SIG-M5 treated with dmso at 0.1 percent for 504 hours (cell line): ENCODE results near the gene AGPAT3.
"Not testable (repeated sequence)": the region's sequence is repeated elsewhere in the genome, so short reads cannot be mapped to it uniquely, and the experiment has no call there.

Source experiments
- DNase-seq: peaks from one replicate; lab custom pipeline; 2025; ENCODE audit not compliant: unreplicated experiment; lab: John Stamatoyannopoulos, UW

AGPAT3 gene, protein sequence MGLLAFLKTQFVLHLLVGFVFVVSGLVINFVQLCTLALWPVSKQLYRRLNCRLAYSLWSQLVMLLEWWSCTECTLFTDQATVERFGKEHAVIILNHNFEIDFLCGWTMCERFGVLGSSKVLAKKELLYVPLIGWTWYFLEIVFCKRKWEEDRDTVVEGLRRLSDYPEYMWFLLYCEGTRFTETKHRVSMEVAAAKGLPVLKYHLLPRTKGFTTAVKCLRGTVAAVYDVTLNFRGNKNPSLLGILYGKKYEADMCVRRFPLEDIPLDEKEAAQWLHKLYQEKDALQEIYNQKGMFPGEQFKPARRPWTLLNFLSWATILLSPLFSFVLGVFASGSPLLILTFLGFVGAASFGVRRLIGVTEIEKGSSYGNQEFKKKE

DNA sequence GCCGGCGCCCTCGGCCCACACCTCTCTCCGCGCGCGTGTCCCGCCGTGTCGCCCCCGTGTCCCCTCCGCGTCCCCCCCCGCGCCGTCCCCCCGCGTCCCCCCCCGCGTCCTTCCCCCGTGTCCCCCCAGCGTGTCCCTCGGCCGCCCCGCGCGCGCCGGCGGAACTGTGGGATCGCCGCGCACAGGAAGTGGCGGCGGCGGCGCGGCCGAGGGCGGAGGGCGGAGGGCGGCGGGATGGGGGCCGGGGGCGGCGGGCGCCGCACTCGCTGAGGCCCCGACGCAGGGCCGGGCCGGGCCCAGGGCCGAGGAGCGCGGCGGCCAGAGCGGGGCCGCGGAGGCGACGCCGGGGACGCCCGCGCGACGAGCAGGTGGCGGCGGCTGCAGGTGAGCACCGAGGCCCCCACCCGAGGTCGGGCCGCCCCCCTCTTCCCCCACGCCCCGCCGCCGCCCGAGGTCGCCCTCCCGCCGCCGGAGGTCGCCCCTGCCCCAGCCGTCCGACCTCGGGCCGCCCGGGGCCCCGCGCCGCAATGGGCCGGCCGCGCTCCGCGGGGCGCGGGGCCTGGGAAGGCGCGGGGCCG lies at the start of gene AGPAT3:
Gene AGPAT3, plus strand, starts transcription at position 262 of the 578 bp plus-strand sequence. CDS start 94,459 bp downstream, outside the sequence.
- DNase-seq = peak; percentile 9

DNA sequence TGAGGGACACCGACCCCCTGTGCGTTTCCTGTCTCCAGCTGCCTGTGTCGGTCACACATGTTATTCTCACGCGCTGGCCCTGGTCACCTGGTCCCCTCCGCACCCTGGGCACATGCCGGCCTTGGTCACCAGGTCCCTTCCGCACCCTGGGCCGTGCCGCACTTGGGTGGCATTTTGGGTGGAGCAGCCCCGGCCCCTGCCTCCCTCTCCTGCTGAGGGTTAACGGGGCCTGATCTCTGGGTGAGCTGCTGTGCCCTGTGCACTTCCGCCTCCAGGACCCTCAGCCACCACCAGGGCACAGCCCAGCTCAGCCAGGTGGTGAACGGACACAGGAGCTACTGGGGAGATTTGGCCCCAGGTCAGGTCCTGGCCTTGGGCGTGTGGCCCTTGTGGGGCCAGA lies 49.0 kb upstream of the AGPAT3 start:
- DNase-seq = no peak

DNA sequence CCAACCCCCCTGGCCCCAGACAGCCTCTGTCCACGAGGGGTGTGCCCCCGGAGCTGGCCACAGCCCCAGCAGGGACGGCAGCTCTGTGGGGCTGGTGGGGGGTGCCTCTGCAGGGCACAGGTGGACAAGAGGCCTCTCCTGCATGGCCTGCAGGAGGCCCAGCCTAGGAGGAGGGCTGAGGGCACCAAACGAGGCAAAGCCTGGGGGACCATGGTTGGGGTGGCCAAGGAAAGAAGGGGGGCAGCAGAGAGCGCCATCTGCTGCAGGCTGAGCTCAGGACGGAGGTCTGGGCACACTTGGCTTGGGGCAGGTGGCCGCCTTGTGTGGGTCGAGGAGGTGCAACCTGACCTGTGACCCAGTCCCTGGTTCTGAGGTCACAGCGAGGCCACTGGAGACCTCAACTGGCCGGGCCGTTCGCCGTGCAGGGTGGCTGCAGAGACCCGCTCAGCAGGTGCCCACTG lies 48.4 kb upstream of the AGPAT3 start:
- DNase-seq = no peak

DNA sequence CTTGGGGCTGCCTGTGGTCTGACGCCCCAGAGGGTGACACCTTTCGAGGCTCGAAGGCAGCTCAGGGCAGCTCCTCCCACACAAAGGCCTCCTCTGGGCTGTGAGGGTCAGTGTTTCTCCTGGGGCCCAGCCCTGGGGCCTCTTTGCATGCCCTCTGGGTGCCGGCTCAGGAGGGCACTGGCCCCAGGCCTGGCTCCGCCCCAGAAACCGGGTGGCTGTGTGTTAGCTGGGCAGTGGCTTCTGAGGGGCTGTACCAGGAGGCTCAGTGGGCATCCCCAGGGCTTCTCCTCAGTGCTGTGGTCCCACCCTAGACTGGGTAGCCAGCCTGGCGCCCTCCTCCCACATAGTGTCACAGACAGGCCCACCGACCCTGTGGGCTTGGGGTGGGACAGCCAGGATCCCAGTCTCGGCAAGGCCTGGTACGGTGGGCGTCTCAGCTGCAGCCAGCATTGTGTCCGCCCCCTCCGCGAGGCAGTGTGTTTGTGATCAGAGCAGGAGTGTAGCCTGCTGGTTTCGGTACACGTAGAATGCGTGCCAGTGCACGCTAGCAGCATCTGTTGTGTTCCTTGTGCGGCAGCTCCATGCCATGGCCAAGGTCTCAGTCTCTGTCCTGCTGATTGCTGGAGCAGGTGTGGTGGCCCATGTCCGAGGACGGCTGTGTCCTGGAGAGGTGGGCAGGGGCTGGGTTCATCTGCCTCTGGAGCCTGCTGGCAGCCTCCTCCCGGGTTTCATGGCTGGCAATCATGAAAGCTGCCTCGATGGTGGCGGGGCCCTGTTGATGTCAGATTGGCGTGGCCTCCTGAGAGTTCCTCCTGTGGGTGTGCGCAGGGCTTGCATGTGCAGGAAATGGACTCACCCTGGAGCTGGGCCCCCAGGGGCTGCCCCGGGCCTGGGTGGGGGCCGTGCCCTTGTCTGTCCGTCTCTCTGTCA lies 47.6 kb upstream of the AGPAT3 start:
- DNase-seq = no peak

DNA sequence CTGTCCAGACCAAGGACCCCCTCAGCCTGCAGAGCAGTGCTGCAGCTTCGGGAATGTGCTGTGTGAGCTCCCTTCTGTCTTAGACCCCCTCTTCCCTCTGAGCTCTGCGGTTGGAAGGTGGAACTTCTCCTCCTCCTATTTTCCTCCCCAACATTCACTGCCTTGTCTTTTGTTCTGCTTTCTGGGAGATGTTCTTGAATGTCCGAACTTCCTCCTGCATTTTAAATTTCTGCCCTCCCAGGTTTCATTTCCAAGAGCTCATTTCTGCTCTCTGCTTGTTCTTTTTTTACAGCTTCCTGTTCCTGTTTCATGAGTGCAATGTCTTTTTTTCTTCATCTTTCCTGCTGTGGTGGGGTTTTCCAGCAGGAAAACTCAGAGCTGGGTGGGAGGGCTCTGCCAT lies 46.3 kb upstream of the AGPAT3 start:
- DNase-seq = peak; percentile 92

DNA sequence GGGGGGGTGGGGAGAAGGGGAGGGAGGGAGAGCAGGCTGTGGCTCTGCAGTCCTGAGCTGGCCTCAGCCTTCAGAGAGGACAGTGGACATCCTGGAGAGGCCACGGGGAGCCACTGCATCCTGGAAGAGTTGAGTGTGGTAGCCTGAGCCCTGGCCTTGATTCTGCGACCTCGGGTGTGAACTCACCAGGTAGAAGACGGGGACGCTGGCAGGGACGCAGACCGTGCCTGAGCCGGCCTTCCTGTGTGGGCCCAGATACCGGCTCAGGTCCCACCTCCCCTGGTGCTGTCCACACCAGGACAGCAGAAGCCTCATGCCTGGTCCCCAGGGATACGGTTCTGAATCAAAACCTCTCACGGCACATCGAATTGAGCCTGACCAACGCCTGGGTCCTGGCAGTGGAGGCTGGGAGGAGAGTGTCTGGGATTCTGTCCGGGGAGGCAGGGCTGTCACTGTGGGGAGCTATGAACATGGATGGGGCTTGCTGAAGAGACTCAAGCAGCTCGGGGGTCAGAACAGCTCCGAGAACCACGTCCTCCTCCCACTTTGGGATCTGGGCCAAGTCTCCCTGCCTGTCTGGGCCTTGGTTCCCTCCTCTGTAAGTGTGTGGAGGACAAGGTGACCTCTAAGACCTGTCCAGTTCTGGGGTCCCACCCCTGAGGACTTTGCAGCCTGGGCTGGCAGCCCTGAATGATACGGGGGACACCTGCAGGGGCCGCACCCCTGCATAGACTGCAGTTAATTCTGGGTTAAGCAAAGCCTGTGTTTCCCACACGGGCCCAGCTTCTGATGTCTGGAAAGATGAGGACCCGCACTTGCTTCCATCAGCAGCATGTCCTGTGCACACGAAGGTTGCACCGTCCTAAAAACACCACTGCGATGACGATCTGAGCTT lies 45.3 kb upstream of the AGPAT3 start:
- no peak for DNase-seq

DNA sequence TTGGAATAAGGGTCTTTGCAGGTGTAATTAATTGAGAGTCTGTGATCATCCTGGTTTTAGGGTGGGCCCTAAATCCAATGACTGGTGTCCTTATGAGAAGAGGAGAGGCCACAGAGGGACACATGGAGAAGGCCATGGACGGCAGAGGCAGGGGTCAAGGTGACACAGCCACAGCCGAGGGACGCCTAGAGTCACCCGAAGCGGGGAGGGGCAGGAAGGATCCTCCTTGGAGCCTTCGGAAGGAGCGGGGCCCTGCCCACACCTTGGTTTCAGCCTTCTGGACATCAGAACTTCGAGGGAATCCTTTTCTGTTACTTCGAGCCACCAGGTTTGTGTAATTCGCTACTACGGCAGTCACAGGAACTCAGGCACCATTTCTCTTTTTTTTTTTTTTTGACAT lies 44.6 kb upstream of the AGPAT3 start:
- DNase-seq = no peak

DNA sequence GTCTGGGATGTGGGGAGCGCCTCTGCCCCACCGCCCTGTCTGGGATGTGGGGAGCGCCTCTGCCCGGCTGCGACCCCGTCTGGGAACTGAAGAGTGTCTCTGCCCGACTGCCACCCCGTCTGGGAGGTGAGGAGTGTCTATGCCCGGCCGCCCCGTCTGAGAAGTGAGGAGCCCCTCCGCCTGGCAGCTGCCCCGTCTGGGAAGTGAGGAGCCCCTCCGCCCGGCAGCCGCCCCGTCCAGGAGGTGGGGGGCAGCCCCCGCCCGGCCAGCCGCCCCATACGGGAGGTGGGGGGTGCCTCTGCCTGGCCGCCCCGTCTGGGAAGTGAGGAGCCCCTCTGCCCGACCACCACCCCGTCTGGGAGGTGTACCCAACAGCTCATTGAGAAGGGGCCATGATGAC lies 42.9 kb upstream of the AGPAT3 start:
- DNase-seq = not testable (repeated sequence)

DNA sequence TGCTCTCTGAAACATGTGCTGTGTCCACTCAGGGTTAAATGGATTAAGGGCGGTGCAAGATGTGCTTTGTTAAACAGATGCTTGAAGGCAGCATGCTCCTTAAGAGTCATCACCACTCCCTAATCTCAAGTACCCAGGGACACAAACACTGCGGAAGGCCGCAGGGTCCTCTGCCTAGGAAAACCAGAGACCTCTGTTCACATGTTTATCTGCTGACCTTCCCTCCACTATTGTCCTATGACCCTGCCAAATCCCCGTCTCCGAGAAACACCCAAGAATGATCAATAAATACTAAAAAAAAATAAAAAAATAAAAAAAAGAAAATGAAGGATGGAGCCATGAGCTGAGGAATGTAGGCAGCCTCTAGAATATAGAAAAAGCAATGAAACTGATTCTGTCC lies 42.3 kb upstream of the AGPAT3 start:
- DNase-seq = not testable (repeated sequence)

DNA sequence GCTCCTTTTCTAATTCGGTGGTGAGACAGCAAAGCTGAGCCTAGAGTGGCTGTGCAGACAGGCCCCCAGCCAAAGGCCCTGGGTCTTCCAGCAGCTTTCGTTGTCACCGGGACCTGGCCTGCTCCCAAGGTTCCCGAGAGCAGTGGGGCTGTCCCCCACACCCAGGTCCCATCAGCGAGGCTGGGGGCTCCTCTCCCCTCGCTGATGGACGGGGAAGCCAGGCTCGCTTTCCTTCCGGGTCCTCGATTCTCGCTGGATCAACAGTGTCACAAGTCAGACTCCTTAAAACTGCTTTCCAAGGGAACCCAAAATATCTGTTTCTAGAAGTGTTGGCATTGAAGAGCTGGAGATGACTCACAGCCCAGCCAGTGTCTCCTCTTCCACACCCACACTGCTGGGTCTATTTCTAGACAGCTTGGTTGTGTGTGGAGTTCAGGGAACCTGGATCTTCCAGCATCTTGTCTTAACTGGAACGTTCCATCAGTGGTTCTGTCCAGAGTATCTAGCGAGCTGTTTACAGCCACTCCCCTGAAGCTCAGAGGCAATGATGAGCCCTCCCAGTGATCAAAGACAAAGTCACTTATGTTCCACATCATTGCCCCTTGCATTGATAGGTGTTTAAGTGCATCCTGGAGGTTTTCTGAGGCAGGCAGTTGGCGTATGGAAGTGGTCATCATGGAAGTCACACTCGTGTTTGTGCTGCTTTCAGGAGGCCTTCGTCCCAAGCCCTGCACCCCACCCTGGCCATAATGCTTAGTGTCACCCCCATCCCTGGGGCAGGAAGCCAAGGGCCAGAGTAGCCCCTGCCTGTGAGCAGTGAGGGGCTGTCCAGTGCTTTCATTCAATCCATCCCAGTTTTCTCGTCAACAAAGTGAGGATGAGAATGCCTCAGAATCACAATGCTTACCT lies 40.4 kb upstream of the AGPAT3 start:
- DNase-seq = no peak

DNA sequence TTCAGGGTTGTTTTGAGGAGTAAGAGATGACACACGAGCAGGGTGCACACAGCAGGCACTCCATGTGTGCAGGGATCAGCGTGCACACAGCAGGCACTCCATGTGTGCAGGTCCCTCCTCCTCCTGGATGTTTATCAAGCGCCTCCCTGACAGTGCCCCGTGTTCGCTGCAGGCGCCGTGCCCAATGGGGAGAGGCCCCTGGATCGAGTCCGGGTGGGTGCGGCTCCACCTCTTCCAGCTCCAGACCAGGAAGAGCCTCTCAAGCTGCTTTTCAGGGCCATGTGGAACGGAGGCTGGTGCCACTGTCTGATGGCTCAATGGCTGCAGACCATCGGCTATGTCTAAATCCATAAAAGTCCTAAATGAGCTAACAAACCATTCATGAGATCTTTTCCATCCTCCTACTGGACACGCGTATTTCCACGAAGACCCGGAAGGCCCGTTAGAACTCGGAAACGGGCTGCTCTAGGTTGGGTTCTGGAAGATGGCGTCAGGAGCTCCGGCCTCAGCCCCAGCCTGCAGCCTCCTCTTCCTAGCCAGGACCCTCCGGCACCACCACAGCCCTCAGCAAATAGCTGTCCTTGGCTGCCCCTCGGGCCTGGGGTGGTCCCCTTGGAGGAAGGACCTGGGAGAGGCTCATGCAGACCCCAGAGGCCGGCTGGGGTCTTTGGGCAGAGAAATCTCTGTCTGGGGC lies 39.6 kb upstream of the AGPAT3 start:
- DNase-seq = no peak

DNA sequence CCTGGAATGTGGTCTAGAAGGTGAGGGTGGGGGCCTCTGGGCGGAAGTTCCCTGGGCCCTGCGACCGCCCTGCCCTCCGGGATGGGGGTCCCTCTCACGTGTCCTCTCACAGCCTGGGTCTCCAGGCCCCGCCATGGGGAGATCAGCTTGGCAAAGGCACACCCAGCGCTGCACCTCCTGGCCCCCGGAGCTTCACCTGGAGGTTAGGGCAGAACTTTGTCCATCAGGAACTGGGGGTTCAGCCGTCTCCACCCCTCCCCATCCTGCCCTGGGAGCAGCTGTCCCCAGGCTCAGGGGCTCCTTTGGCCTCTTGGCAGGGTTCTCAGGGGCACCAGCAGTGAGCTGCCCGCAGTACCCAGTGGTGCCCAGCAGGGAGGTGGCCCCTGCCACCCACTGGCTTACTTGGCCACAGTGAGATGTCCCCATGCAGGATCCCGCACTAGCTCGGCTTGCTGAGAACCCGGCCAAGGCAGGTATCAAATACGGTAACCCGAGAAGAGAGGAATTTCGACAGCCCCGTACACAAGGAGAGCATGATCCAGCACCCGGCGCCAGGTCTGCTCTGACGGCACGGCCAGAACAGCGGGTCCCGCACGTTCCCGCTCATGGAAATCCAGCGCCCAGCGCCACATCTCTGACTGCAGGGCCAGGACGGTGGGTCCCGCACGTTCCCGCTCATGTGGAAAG lies 38.9 kb upstream of the AGPAT3 start:
- no peak for DNase-seq

DNA sequence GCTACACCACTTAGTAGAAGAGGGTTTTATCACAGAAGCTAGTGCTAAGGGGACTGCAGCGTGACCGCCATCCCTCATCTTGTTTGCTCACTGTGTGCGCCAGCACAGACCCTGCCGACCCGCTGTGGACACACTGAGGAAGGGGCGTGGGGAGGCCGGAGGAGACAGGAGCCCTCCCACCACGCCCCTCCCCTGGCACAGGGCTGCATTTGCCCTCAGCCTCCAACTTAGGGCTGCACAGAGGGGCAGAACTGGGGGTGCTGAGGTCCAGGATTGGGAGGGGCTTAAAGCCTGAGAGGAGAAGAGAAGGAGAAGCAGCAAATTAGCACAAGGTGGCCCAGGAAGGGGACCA lies 38.4 kb upstream of the AGPAT3 start:
- no peak for DNase-seq

DNA sequence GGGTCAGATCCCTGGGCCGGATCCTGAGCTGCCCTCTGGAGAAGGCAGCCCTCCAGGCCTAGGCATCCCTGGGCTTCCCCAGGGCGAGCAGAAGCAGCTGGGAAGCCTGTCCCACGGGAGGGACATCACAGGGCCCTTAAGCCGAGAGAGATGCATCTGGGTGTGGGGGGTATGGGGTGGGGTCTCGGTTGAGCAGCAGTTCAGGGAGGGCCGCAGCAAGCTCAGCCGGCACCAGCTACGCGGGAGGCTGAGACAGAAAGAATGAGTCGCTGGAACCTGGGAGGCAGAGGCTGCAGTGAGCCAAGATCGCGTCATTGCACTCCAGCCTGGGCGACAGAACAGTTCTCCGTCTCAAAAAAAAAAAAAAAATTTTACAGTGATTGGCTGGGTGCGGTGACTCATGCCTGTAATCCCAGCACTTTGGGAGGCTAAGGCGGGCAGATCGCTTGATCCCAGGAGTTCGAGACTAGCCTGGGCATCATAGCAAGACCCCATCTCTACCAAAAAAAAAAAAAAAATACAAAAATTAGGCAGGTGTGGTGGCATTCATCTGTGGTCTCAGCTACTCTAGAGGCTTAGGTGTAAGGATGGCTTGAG lies 37.9 kb upstream of the AGPAT3 start:
- DNase-seq = no peak

DNA sequence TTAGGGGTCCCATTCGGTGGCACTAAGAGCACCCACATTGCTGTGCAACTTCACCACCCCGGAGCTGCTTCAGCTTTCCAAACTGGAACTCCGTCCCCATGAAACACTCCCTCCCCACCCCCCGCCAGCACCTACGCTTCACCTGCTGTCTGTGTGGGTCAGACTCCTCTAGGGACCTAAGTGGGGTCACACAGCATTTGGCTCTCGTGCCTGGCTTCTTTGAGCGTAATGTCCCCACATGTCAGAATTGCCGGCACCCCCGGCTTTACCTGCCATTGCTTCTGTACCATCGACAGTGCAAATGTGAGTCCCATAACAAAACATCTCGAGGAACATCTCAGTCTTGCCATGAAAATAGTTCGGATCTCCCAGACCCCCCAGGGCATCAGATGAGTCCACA lies 35.9 kb upstream of the AGPAT3 start:
- DNase-seq = no peak

DNA sequence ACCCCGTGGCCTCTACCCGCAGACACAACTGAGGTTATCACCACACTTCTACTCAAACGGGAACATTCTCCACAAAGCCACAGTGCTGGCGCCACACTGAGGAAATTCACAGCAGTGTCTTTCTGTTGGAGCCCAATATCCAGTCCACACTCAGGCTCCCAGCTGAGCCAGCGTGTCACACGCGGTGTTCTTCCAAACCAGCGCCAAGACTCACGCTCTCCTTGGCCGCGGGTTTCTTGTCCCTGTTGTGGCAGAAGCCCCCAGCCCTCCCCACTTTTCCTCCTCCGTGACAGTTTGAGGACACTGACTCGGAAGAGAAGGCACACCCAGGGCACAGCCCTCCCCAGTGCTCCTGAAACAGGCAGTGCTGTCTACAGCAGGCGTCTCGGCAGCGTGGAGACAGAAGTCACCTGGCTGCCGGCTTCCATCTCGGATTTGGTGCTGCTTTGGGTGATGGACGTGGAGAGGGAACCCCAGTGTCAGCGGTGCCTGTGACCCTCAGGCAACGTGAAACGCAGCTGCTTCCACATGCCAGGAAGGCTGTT lies 35.4 kb upstream of the AGPAT3 start:
- DNase-seq = peak; percentile 25

DNA sequence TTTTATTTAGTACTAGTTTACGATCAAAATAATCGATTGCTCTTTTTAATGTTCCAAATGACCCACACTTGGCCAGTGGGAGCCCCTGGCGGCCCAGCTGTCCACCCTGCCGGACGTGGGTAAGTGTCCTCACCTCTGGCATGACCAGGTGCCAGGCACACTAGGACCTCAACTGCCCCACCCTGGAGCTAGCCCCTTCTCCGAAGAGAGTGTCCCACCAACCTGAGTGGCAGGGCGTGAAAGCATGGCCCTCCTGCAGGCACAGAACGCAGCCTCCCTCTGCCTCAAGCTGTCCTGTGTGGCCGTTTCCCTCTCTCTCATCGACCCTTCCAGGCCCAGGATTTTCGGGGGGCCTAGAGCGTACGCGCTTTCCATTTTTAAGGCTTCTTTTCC lies 32.9 kb upstream of the AGPAT3 start:
- DNase-seq = no peak

DNA sequence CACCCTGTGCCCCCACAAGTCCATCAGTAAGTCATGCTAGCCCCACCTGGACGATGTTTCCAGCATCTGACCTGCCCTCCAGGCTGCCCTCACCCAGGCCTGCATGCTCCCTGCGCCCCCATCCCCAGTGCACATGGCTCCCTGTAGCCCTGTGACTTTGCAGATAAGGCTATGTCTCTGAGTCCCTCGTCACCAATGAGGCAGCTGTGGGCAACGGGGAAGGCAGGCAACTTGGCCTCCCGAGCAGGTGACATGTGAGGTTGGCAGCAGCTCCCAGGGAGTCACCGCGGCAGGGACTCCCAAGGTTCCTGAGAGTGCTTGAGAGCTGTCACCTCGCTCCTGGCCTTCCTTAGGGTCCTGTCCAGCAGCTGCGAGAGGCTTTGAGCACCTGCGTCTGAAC lies 32.4 kb upstream of the AGPAT3 start:
- no peak for DNase-seq
